HepG2 (cell line): ENCODE data around the gene PLBD1. TPM values are rescaled to one million over a fixed set of nuclear protein-coding genes. Genes with fewer than 3 reads are reported as not detected.

ENCODE experiments used
- ATAC-seq: fragments of 200-7000 bp; cut with Tn5 transposase; 3 replicates; pipeline ENCODE4 v1.9.1; 2020; ENCODE audit warnings: mild to moderate bottlenecking, moderate library complexity
- BruUV-seq: library from RNA; stranded (reverse); fragments of 400-500 nt; replicated peaks from 2 replicates; lab custom pipeline; 2021; lab: Mats Ljungman, UMichigan
- CTCF ChIA-PET: fragments of 300-600 bp; formaldehyde crosslinking; extraction: SDS; loops from one replicate; lab custom pipeline; 2021; ENCODE audit warnings: low total read pairs, inconsistent platforms, low intra/inter-chr PET ratio; lab: Yijun Ruan, JAX
- POLR2A ChIA-PET: fragments of 350-600 bp; sonication (Branson Sonifier 250); formaldehyde crosslinking; loops from one replicate; lab custom pipeline; 2020; ENCODE audit warnings: antibody characterized with exemption, inconsistent platforms; lab: Yijun Ruan, JAX
- DNase-seq: peaks from one replicate; pipeline ENCODE4 v3.0.0-alpha.2; 2015; ENCODE audit warnings: low spot score
- FAIRE-seq: peaks from 3 replicates; lab custom pipeline; 2011; peaks lifted over from hg19 to GRCh38; lab: Jason Lieb, UNC
- H2AFZ ChIP-seq: one replicate; pipeline ENCODE4 v1.6.1; 2011; ENCODE audit warnings: low read length, inconsistent platforms
- H3K27ac ChIP-seq: fragments of 300-600 bp; 3 replicates; pipeline ENCODE4 v1.8.0; 2011; ENCODE audit warnings: mixed run types, mild to moderate bottlenecking, mixed read lengths, low read length, inconsistent platforms; ENCODE audit not compliant: insufficient read depth; ENCODE audit errors: extremely low read length
- H3K27me3 ChIP-seq, 2 experiments: fragments of 200-600 bp in 1 of 2; 2 replicates in 1 of 2; 3 replicates in 1 of 2; pipeline versions ENCODE4 v1.6.0 to v1.8.0; 2011; ENCODE audit warnings: low read length in 2 of 2, mild to moderate bottlenecking in 2 of 2, moderate library complexity in 2 of 2, inconsistent platforms in 1 of 2; ENCODE audit not compliant: insufficient read depth in 2 of 2, control insufficient read depth in 1 of 2
- H3K36me3 ChIP-seq, 2 experiments: fragments of 200-600 bp in 1 of 2; replicated peaks in 1 of 2; 2 replicates in 1 of 2; 3 replicates in 1 of 2; pipeline versions ENCODE4 v1.5.1 to v1.8.0; 2011; ENCODE audit warnings: low read length in 2 of 2, inconsistent platforms in 1 of 2; ENCODE audit not compliant: insufficient read depth in 2 of 2, control insufficient read depth in 1 of 2
- H3K4me1 ChIP-seq: 2 replicates; pipeline ENCODE4 v1.5.1; 2012; ENCODE audit warnings: low read length, inconsistent platforms; ENCODE audit not compliant: insufficient read depth
- H3K4me2 ChIP-seq: 2 replicates; pipeline ENCODE4 v1.6.0; 2011; ENCODE audit warnings: low read depth, low read length, inconsistent platforms
- H3K4me3 ChIP-seq, 3 experiments: fragments of 200-600 bp in 1 of 3; sonication (generic), shearing (Covaris generic) in 1 of 3; replicated peaks in 1 of 3; 2 replicates each; pipeline ENCODE4 v1.5.1; 2011 to 2016; ENCODE audit warnings: low read length in 3 of 3, inconsistent platforms in 2 of 3, low read depth in 2 of 3, mild to moderate bottlenecking in 2 of 3, control low read depth in 1 of 3, mixed read lengths in 1 of 3; ENCODE audit not compliant: insufficient read depth in 1 of 3
- H3K79me2 ChIP-seq: one replicate; pipeline ENCODE4 v1.6.1; 2011; ENCODE audit warnings: low read length, inconsistent platforms; ENCODE audit not compliant: insufficient read depth
- H3K9ac ChIP-seq: 2 replicates; pipeline ENCODE4 v1.6.0; 2011; ENCODE audit warnings: mild to moderate bottlenecking, low read depth, low read length, inconsistent platforms; ENCODE audit not compliant: insufficient read depth
- H3K9me3 ChIP-seq: 2 replicates; pipeline ENCODE4 v1.5.1; 2012; ENCODE audit warnings: mild to moderate bottlenecking, low read length
- H4K20me1 ChIP-seq: 2 replicates; pipeline ENCODE4 v1.6.0; 2011; ENCODE audit warnings: inconsistent platforms, mild to moderate bottlenecking, low read length, moderate library complexity; ENCODE audit not compliant: insufficient read depth
- EP300 ChIP-seq, 3 experiments: sonication (generic) in 1 of 3; formaldehyde crosslinking in 1 of 3; IDR thresholded peaks; 2 replicates each; pipeline versions ENCODE4 v1.5.1 to v1.6.1; 2011 to 2020; ENCODE audit warnings: low read depth in 2 of 3, low read length in 2 of 3, borderline replicate concordance in 1 of 3, improper control_type of control experiment in 1 of 3, mild to moderate bottlenecking in 1 of 3, missing genetic modification reagents in 1 of 3, moderate library complexity in 1 of 3
- FOXA1 ChIP-seq, 2 experiments: fragments of 450-650 bp in 1 of 2; sonication (generic) in 1 of 2; formaldehyde crosslinking in 1 of 2; IDR thresholded peaks; 2 replicates each; pipeline versions ENCODE4 v1.4.0 to v1.6.1; 2016 to 2020; ENCODE audit warnings: missing genetic modification reagents in 1 of 2
- FOXK1 ChIP-seq: sonication (generic); formaldehyde crosslinking; IDR thresholded peaks from 2 replicates; pipeline ENCODE4 v1.4.0; 2020; ENCODE audit warnings: low read depth, missing genetic modification reagents, borderline replicate concordance
- GLMP ChIP-seq: sonication (generic); formaldehyde crosslinking; IDR thresholded peaks from 2 replicates; pipeline ENCODE4 v1.9.0; 2021; ENCODE audit warnings: missing genetic modification reagents, mild to moderate bottlenecking, borderline replicate concordance
- HES4 ChIP-seq: sonication (generic); formaldehyde crosslinking; IDR thresholded peaks from 2 replicates; pipeline ENCODE4 v1.9.0; 2021; ENCODE audit warnings: mild to moderate bottlenecking, missing genetic modification reagents, borderline replicate concordance
- IKZF1 ChIP-seq: fragments of 450-650 bp; IDR thresholded peaks from 2 replicates; pipeline ENCODE4 v1.7.1; 2016
- JARID2 ChIP-seq: sonication (generic); formaldehyde crosslinking; IDR thresholded peaks from 2 replicates; pipeline ENCODE4 v1.8.1; 2023; ENCODE audit warnings: missing genetic modification reagents, inconsistent platforms; ENCODE audit not compliant: insufficient replicate concordance
- KDM5B ChIP-seq: sonication (generic); formaldehyde crosslinking; IDR thresholded peaks from 2 replicates; pipeline ENCODE4 v1.4.0; 2020; ENCODE audit warnings: missing genetic modification reagents, mild to moderate bottlenecking, borderline replicate concordance
- MZF1 ChIP-seq: sonication (generic); formaldehyde crosslinking; IDR thresholded peaks from 2 replicates; pipeline ENCODE4 v1.8.1; 2023; ENCODE audit warnings: mild to moderate bottlenecking, missing genetic modification reagents, borderline replicate concordance
- SAFB2 ChIP-seq: sonication (generic); formaldehyde crosslinking; IDR thresholded peaks from 2 replicates; pipeline ENCODE4 v1.5.1; 2020; ENCODE audit warnings: missing genetic modification reagents, low read depth, mild to moderate bottlenecking, borderline replicate concordance
- ZNF775 ChIP-seq: sonication (generic); formaldehyde crosslinking; IDR thresholded peaks from 2 replicates; pipeline ENCODE4 v1.4.0; 2020; ENCODE audit warnings: missing genetic modification reagents, mild to moderate bottlenecking, moderate library complexity, borderline replicate concordance
- ZNF83 ChIP-seq: sonication (generic); formaldehyde crosslinking; IDR thresholded peaks from 2 replicates; pipeline ENCODE4 v1.4.0; 2020; ENCODE audit warnings: missing genetic modification reagents, mild to moderate bottlenecking, borderline replicate concordance
- WGBS: methylation state at CpG from one replicate; pipeline ENCODE4 v1.1.6; 2017; ENCODE audit warnings: low lambda C conversion rate; 5-methylcytosine and 5-hydroxymethylcytosine counted together
- in situ Hi-C: cut with HindIII; loops from 2 replicates; pipeline ENCODE4 v1.10.0; 2017; ENCODE audit warnings: low pct_unique_long_range_greater_than_20kb; ENCODE audit not compliant: extremely low pct_ligation_motif_present
- intact Hi-C: fragments of 100-400 bp; cut with micrococcal nuclease; formaldehyde crosslinking; loops from one replicate; pipeline ENCODE4 v1.10.0; 2022; ENCODE audit not compliant: unreplicated experiment
- polyA plus RNA-seq, 8 experiments: library from polyadenylated mRNA; depleted of rRNA in 3 of 8; stranded (reverse) in 7 of 8; unstranded in 1 of 8; fragments of >200 nt; fragmentation: Illumina TruSeq in 4 of 8; extraction: Trizol in 4 of 8; gene quantifications; 2 replicates each; pipeline versions ENCODE4 v1.2.1 to v1.2.3, GENCODE V29; 2011 to 2016; ENCODE audit warnings: low read depth in 4 of 8, missing spikeins in 1 of 8, mixed read lengths in 1 of 8; ENCODE audit not compliant: insufficient read depth in 1 of 8
- total RNA-seq, 5 experiments: library from RNA; depleted of rRNA; stranded (reverse); fragments of >200 nt; fragmentation: Illumina TruSeq; extraction: Trizol; gene quantifications; 2 replicates each; pipeline ENCODE4 v1.2.3, GENCODE V29; 2016; ENCODE audit warnings: low read depth in 1 of 5
- TF ChIP-seq, protein P1 (sequence below): sonication (generic); formaldehyde crosslinking; IDR thresholded peaks from 2 replicates; pipeline ENCODE4 v1.5.1; 2020; ENCODE audit warnings: missing genetic modification reagents, mild to moderate bottlenecking, borderline replicate concordance
- TF ChIP-seq, protein P2 (sequence below), 2 experiments: sonication (generic) in 1 of 2; formaldehyde crosslinking in 1 of 2; IDR thresholded peaks; 2 replicates each; pipeline versions ENCODE4 v1.6.1 to v1.9.0; 2014 to 2022; ENCODE audit warnings: antibody characterized with exemption in 1 of 2, borderline replicate concordance in 1 of 2, inconsistent platforms in 1 of 2, low read depth in 1 of 2, missing genetic modification reagents in 1 of 2
- TF ChIP-seq, protein P3 (sequence below): sonication (generic); formaldehyde crosslinking; IDR thresholded peaks from 2 replicates; pipeline ENCODE4 v1.4.0; 2020; ENCODE audit warnings: missing genetic modification reagents

Gene PLBD1
- total and polyA plus RNA-seq, 2 of the 13 experiments (the other 11 are each of a cell fraction or from before 2014, with no cell fraction given), result not detected

DNA sequence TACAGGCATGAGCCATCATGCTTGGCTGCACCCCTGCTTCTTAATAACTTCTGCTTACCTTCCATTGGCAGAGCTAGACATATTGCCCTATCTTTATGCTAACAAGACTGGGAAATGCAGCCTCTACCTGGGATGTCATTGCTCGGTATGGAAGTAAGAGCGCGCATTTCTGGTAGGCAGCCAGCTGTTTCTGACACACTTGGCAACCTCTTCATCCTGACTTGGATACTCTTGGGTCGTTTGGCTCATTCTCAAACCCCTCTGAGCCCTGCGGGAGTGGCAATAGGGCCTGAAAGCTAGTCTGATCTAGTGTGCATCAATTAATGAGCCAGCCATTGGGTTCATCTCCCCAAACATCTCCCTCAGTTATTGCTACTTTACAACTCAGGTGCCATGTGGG lies 5.4 kb upstream of the PLBD1 start:
- Histone ChIP-seq H3K79me2 (no peaks in the 10 kb centered on the region), H4K20me1 (no peaks in the 10 kb centered on the region), H3K9ac (no peak overlapping the region), H3K4me3 (no peak overlapping the region), H3K4me1 (no peaks in the 10 kb centered on the region), H3K9me3 (no peaks in the 10 kb centered on the region), H3K27ac (no peak overlapping the region), H3K36me3 (no peaks in the 10 kb centered on the region), H3K27me3 (no peaks in the 10 kb centered on the region; a peak in 1 of 5 replicates), H2AFZ (no peak overlapping the region), H3K4me2 (no peak overlapping the region)
- no TSS peak for BruUV-seq
- FAIRE-seq, result no peak
- WGBS, result 60% methylated on average over 5 of the region's 5 CpGs
- intact Hi-C loops (no loop called here), in situ Hi-C loops (no loop called here)
- ChIA-PET CTCF (no interaction called here), POLR2A (no interaction called here)
- ATAC-seq, result no peak
- no peak for DNase-seq
- no peak for TF ChIP-seq FOXA1 (IDR thresholded peaks at IDR 0.05)
- no peak for TF ChIP-seq FOXA1 (CRISPR knock-in tag; IDR thresholded peaks at IDR 0.05)
- TF ChIP-seq, protein P1, sequence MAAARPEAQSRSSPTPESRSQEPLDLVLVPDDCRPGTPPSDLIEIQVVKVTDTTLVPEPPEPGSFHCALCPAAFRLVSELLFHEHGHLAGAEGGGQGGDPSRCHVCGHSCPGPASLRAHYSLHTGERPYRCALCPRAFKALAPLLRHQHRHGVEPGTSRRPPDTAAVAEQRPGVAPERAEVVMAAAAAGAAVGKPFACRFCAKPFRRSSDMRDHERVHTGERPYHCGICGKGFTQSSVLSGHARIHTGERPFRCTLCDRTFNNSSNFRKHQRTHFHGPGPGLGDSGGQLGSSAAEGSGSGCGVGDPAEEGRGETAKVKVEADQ (CRISPR knock-in tag), result no peak
- no peak for TF ChIP-seq SAFB2
- TF ChIP-seq FOXK1 (CRISPR knock-in tag), result no peak
- no peak for TF ChIP-seq ZNF83 (CRISPR knock-in tag)
- TF ChIP-seq HES4 (CRISPR knock-in tag), result no peak
- no peak for TF ChIP-seq JARID2 (CRISPR knock-in tag)
- no peak for TF ChIP-seq KDM5B (CRISPR knock-in tag)
- TF ChIP-seq ZNF775 (CRISPR knock-in tag), result no peak
- TF ChIP-seq EP300 (IDR thresholded peaks at IDR 0.05; ENCODE audit: low read depth in 2 of 2, low read length in 2 of 2), result no peak
- no peak for TF ChIP-seq EP300 (CRISPR knock-in tag; IDR thresholded peaks at IDR 0.05; ENCODE audit: borderline replicate concordance)
- TF ChIP-seq GLMP, result no peak
- TF ChIP-seq, protein P2, sequence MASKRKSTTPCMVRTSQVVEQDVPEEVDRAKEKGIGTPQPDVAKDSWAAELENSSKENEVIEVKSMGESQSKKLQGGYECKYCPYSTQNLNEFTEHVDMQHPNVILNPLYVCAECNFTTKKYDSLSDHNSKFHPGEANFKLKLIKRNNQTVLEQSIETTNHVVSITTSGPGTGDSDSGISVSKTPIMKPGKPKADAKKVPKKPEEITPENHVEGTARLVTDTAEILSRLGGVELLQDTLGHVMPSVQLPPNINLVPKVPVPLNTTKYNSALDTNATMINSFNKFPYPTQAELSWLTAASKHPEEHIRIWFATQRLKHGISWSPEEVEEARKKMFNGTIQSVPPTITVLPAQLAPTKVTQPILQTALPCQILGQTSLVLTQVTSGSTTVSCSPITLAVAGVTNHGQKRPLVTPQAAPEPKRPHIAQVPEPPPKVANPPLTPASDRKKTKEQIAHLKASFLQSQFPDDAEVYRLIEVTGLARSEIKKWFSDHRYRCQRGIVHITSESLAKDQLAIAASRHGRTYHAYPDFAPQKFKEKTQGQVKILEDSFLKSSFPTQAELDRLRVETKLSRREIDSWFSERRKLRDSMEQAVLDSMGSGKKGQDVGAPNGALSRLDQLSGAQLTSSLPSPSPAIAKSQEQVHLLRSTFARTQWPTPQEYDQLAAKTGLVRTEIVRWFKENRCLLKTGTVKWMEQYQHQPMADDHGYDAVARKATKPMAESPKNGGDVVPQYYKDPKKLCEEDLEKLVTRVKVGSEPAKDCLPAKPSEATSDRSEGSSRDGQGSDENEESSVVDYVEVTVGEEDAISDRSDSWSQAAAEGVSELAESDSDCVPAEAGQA (IDR thresholded peaks at IDR 0.05; ENCODE audit: low read depth), result no peak
- TF ChIP-seq, protein P2 (CRISPR knock-in tag; IDR thresholded peaks at IDR 0.05; ENCODE audit: borderline replicate concordance), result no peak
- TF ChIP-seq MZF1 (CRISPR knock-in tag), result no peak
- TF ChIP-seq IKZF1, result no peak
- TF ChIP-seq, protein P3, sequence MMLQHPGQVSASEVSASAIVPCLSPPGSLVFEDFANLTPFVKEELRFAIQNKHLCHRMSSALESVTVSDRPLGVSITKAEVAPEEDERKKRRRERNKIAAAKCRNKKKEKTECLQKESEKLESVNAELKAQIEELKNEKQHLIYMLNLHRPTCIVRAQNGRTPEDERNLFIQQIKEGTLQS (CRISPR knock-in tag), result no peak
